Sigmoid colon (tissue), 4 donors: ENCODE results near the gene PARVG.

Experiments
- EP300 ChIP-seq, 4 donors: sonication (generic); formaldehyde crosslinking; IDR thresholded peaks; one replicate each; pipeline ENCODE4 v1.6.1; 2017; ENCODE audit warnings: antibody characterized with exemption in 4 of 4
- POLR2A ChIP-seq, 2 donors: fragments of 450-650 bp; IDR thresholded peaks; one replicate each; pipeline ENCODE4 v1.6.1; 2016; ENCODE audit warnings: antibody characterized with exemption in 2 of 2, mild to moderate bottlenecking in 2 of 2, moderate library complexity in 2 of 2
- POLR2AphosphoS5 ChIP-seq, 4 donors: sonication (generic); formaldehyde crosslinking; IDR thresholded peaks; one replicate each; pipeline ENCODE4 v1.6.1; 2017; ENCODE audit warnings: antibody characterized with exemption in 4 of 4
- TF ChIP-seq, protein P1 (sequence below), 4 experiments: fragments of 450-650 bp in 3 of 4; fragments of 200-600 bp in 1 of 4; IDR thresholded peaks; one replicate each; pipeline ENCODE4 v1.5.1; 2016 to 2019; ENCODE audit warnings: antibody characterized with exemption in 4 of 4, mild to moderate bottlenecking in 3 of 4, moderate library complexity in 2 of 4

GRCh38 chr22:44195189-44195871 is 14.6 kb downstream of the PARVG start:
- TF ChIP-seq, protein P1, sequence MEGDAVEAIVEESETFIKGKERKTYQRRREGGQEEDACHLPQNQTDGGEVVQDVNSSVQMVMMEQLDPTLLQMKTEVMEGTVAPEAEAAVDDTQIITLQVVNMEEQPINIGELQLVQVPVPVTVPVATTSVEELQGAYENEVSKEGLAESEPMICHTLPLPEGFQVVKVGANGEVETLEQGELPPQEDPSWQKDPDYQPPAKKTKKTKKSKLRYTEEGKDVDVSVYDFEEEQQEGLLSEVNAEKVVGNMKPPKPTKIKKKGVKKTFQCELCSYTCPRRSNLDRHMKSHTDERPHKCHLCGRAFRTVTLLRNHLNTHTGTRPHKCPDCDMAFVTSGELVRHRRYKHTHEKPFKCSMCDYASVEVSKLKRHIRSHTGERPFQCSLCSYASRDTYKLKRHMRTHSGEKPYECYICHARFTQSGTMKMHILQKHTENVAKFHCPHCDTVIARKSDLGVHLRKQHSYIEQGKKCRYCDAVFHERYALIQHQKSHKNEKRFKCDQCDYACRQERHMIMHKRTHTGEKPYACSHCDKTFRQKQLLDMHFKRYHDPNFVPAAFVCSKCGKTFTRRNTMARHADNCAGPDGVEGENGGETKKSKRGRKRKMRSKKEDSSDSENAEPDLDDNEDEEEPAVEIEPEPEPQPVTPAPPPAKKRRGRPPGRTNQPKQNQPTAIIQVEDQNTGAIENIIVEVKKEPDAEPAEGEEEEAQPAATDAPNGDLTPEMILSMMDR (IDR thresholded peaks at IDR 0.05) = no peak
- no peak for TF ChIP-seq POLR2A (IDR thresholded peaks at IDR 0.05)
- TF ChIP-seq POLR2AphosphoS5 (IDR thresholded peaks at IDR 0.05) = no peak
- TF ChIP-seq EP300 (IDR thresholded peaks at IDR 0.05) = no peak
